Common myeloid progenitor, CD34-positive (primary cell): Measurements from ENCODE around the gene ADARB2. TPM values are rescaled to one million over a fixed set of nuclear protein-coding genes. Genes with fewer than 3 reads are reported as not detected.

Experiments used
- CTCF ChIA-PET: fragments of 350-600 bp; sonication (Branson Sonifier 250); formaldehyde crosslinking; loops from one replicate; lab custom pipeline; 2021; ENCODE audit warnings: antibody characterized with exemption; lab: Charles Lee
- POLR2A ChIA-PET: fragments of 350-600 bp; sonication (Branson Sonifier 250); formaldehyde crosslinking; loops from one replicate; lab custom pipeline; 2021; ENCODE audit warnings: antibody characterized with exemption; lab: Charles Lee
- DNase-seq, 3 donors: peaks; one replicate each; pipeline versions ENCODE4 v3.0.0 to v3.0.0-alpha.2; 2013
- H3K27ac ChIP-seq, 2 experiments: 1 replicate in 1 of 2; 2 replicates in 1 of 2; pipeline ENCODE4 v1.7.0; 2013; ENCODE audit warnings: inconsistent platforms in 2 of 2, low read length in 2 of 2, mild to moderate bottlenecking in 2 of 2, low read depth in 1 of 2, moderate library complexity in 1 of 2; ENCODE audit not compliant: severe bottlenecking in 2 of 2, insufficient read depth in 1 of 2, poor library complexity in 1 of 2
- H3K27me3 ChIP-seq, 5 experiments: replicated peaks in 2 of 5; 1 replicate in 3 of 5; 2 replicates in 2 of 5; pipeline versions ENCODE4 v1.6.1 to v1.7.0; 2013; ENCODE audit warnings: low read length in 4 of 5, mild to moderate bottlenecking in 2 of 5, moderate library complexity in 2 of 5, inconsistent platforms in 1 of 5; ENCODE audit not compliant: insufficient read depth in 5 of 5, control insufficient read depth in 4 of 5
- H3K36me3 ChIP-seq, 4 experiments: 1 replicate in 2 of 4; 2 replicates in 2 of 4; pipeline versions ENCODE4 v1.6.1 to v1.7.0; 2013; ENCODE audit warnings: low read length in 3 of 4, control low read depth in 1 of 4, mild to moderate bottlenecking in 1 of 4; ENCODE audit not compliant: control insufficient read depth in 4 of 4, insufficient read depth in 4 of 4
- H3K4me1 ChIP-seq, 4 experiments: 1 replicate in 3 of 4; 2 replicates in 1 of 4; pipeline versions ENCODE4 v1.6.1 to v1.7.1; 2013; ENCODE audit warnings: low read length in 3 of 4, mild to moderate bottlenecking in 3 of 4, control low read depth in 1 of 4, inconsistent platforms in 1 of 4, moderate library complexity in 1 of 4; ENCODE audit not compliant: control insufficient read depth in 4 of 4, insufficient read depth in 4 of 4; ENCODE audit errors: control extremely low read depth in 1 of 4
- H3K4me3 ChIP-seq, 7 experiments: 1 replicate in 4 of 7; 2 replicates in 3 of 7; pipeline versions ENCODE4 v1.5.1 to v1.7.0; 2013; ENCODE audit warnings: mild to moderate bottlenecking in 7 of 7, low read length in 6 of 7, moderate library complexity in 6 of 7, inconsistent platforms in 2 of 7, low read depth in 2 of 7, control low read depth in 1 of 7; ENCODE audit not compliant: insufficient read depth in 4 of 7, control insufficient read depth in 1 of 7; ENCODE audit errors: extremely low read depth in 1 of 7
- H3K9me3 ChIP-seq, 5 experiments: 1 replicate in 4 of 5; 2 replicates in 1 of 5; pipeline versions ENCODE4 v1.6.1 to v1.7.1; 2013; ENCODE audit warnings: low read length in 4 of 5, mild to moderate bottlenecking in 2 of 5, inconsistent platforms in 1 of 5, low read depth in 1 of 5, moderate library complexity in 1 of 5; ENCODE audit not compliant: control insufficient read depth in 4 of 5, insufficient read depth in 2 of 5; ENCODE audit errors: control extremely low read depth in 1 of 5
- WGBS: methylation state at CpG from one replicate; pipeline ENCODE4 v1.1.5; 2013; ENCODE audit not compliant: insufficient coverage; 5-methylcytosine and 5-hydroxymethylcytosine counted together
- polyA plus RNA-seq: library from polyadenylated mRNA; unstranded; fragments of 120-200 nt; gene quantifications from one replicate; pipeline ENCODE4 v1.2.1, GENCODE V29; 2013

Gene ADARB2
- 1.4 TPM for polyA plus RNA-seq

GRCh38 chr10:1737222-1738061 lies at the start of gene ADARB2:
Gene ADARB2 (minus strand): TSS chr10:1737525.
- H3K27ac ChIP-seq, result no peak within 1 kb of the TSS
- H3K9me3 ChIP-seq, result no peaks in the 10 kb centered on the region
- ChIA-PET CTCF (interaction anchor here (1.1 kb wide), 1 partner anchor 312 kb away, joined by 3 read pairs; no protein-coding TSS in a partner anchor), POLR2A (no interaction called here)
- peak; percentile 36 to 65 (median 61) for DNase-seq
- H3K4me3 ChIP-seq, result peak within 1 kb of the TSS in 5 of 7 experiments; percentile 16 to 60 (median 54)
- under 1% methylated on average over 43 of the region's 50 CpGs for WGBS
- peaks cover 24 to 96% (median 57%) of the 10 kb centered on the region in 5 experiments for H3K27me3 ChIP-seq
- peaks cover 6 to 25% (median 17%) of the 10 kb centered on the region in 4 experiments for H3K4me1 ChIP-seq
- H3K36me3 ChIP-seq, result no peaks in the 10 kb centered on the region

GRCh38 chr10:1785835-1786234 lies 48.5 kb upstream of the ADARB2 start:
- Histone ChIP-seq H3K27me3 (peaks cover 0 to 3% (median 0%) of the 10 kb centered on the region in 5 experiments), H3K36me3 (no peaks in the 10 kb centered on the region), H3K4me3 (no peak overlapping the region), H3K4me1 (no peaks in the 10 kb centered on the region), H3K9me3 (no peaks in the 10 kb centered on the region), H3K27ac (no peak overlapping the region)
- ChIA-PET POLR2A (no interaction called here), CTCF (interaction anchor here (0.7 kb wide), 1 partner anchor 34 kb away, joined by 3 read pairs; no protein-coding TSS in a partner anchor)
- WGBS, result 81% methylated on average over 3 of the region's 3 CpGs
- no peak for DNase-seq

- H3K9me3 ChIP-seq, result no peaks in the 10 kb centered on the region
- H3K27ac ChIP-seq, result no peak overlapping the region
- no peaks in the 10 kb centered on the region for H3K36me3 ChIP-seq
- H3K4me1 ChIP-seq, result no peaks in the 10 kb centered on the region
- 93% methylated on average over 4 of the region's 5 CpGs for WGBS
- peaks cover 0 to 3% (median 0%) of the 10 kb centered on the region in 5 experiments for H3K27me3 ChIP-seq
- CTCF ChIA-PET, result no interaction called here
- POLR2A ChIA-PET, result no interaction called here
- DNase-seq, result no peak
- no peak overlapping the region for H3K4me3 ChIP-seq
Observed at GRCh38 chr10:1782841-1783240, 45.5 kb upstream of the ADARB2 start.

- WGBS, result 99% methylated on average over 7 of the region's 10 CpGs
Observed at GRCh38 chr10:1779796-1780195, 42.5 kb upstream of the ADARB2 start.

GRCh38 chr10:1778375-1778969 lies 41.1 kb upstream of the ADARB2 start:
- POLR2A ChIA-PET, result no interaction called here

More at GRCh38 chr10:1779796-1780195, 42.5 kb upstream of the ADARB2 start:
- H3K27ac ChIP-seq, result no peak overlapping the region
- no peaks in the 10 kb centered on the region for H3K9me3 ChIP-seq
- H3K4me3 ChIP-seq, result no peak overlapping the region
- no peak for DNase-seq
- ChIA-PET POLR2A (no interaction called here), CTCF (no interaction called here)
- no peaks in the 10 kb centered on the region for H3K4me1 ChIP-seq
- H3K27me3 ChIP-seq, result peaks cover 0 to 2% (median 0%) of the 10 kb centered on the region in 5 experiments
- H3K36me3 ChIP-seq, result no peaks in the 10 kb centered on the region

GRCh38 chr10:1776127-1776662 lies 38.9 kb upstream of the ADARB2 start:
- Histone ChIP-seq H3K4me3 (no peak overlapping the region), H3K27ac (no peak overlapping the region), H3K27me3 (peaks cover 0 to 2% (median 0%) of the 10 kb centered on the region in 5 experiments), H3K9me3 (no peaks in the 10 kb centered on the region), H3K4me1 (no peaks in the 10 kb centered on the region), H3K36me3 (no peaks in the 10 kb centered on the region)
- no peak for DNase-seq
- CTCF ChIA-PET, result no interaction called here
- POLR2A ChIA-PET, result no interaction called here
- 95% methylated on average over 10 of the region's 14 CpGs for WGBS

More at GRCh38 chr10:1778375-1778969, 41.1 kb upstream of the ADARB2 start:
- no peak overlapping the region for H3K4me3 ChIP-seq
- H3K4me1 ChIP-seq, result no peaks in the 10 kb centered on the region
- no peaks in the 10 kb centered on the region for H3K9me3 ChIP-seq
- CTCF ChIA-PET, result interaction anchor here (0.9 kb wide), 1 partner anchor 102 kb away, joined by 3 read pairs; no protein-coding TSS in a partner anchor
- 96% methylated on average over 10 of the region's 11 CpGs for WGBS
- no peak for DNase-seq
- H3K27ac ChIP-seq, result no peak overlapping the region
- H3K36me3 ChIP-seq, result no peaks in the 10 kb centered on the region
- H3K27me3 ChIP-seq, result peaks cover 0 to 2% (median 0%) of the 10 kb centered on the region in 5 experiments
